ENCODE data around the gene HBS1L. TPM values are rescaled to one million over a fixed set of nuclear protein-coding genes. Genes with fewer than 3 reads are reported as not detected.

Gene HBS1L
- polyA plus RNA-seq, 1 donor (not counting 4 experiments of a cell fraction or from before 2014, with no cell fraction given), result 61.6 TPM

DNA sequence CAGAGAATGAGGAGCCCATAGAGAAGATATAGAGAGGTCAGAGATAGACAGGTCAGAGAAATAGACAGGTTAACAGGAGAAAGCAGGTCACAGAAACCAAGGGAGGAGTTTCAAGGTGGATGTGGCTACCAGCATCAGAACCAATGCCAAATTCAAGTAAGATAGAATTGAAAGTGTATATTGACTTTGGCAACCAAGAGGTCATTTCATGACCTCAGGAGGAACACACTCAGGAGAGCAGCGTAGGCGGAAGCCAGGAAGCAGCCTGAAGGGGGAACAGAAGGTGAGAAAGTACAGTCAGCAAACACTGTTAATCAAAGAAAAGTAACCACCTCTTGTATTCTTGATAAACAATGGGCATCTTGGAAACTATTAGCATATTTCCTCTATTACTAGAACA is 70.8 kb downstream of the HBS1L start:
- DNase-seq (ENCODE audit: low read depth, low spot score) (no peak), FAIRE-seq (peak; percentile 69)
- Histone ChIP-seq H3K9me1 (ENCODE audit: control insufficient read depth, extremely low read depth, insufficient read depth, low read length) (no peaks in the 10 kb centered on the region), H3K9ac (ENCODE audit: control insufficient read depth, extremely low read depth, insufficient read depth, low read length) (no peak overlapping the region), H3K36me3 (ENCODE audit: control insufficient read depth in 2 of 2, extremely low read depth in 1 of 2, insufficient read depth in 2 of 2, low read length in 2 of 2) (peaks cover 3 to 16% of the 10 kb centered on the region in 2 experiments), H3K4me2 (ENCODE audit: control insufficient read depth, extremely low read depth, insufficient read depth, low read depth, low read length) (no peak overlapping the region), H3K27me3 (ENCODE audit: control insufficient read depth, extremely low read depth, insufficient read depth, low read length) (no peaks in the 10 kb centered on the region), H3K4me1 (ENCODE audit: control insufficient read depth, extremely low read depth, insufficient read depth, low read length) (peaks cover 14% of the 10 kb centered on the region), H4K20me1 (ENCODE audit: control insufficient read depth, extremely low read depth, insufficient read depth, low read length) (no peaks in the 10 kb centered on the region), H3K9me3 (ENCODE audit: control insufficient read depth, low read depth, low read length) (no peaks in the 10 kb centered on the region), H2AFZ (ENCODE audit: control insufficient read depth, low read length) (no peak overlapping the region), H3K4me3 (ENCODE audit: control insufficient read depth in 2 of 3, extremely low read depth in 1 of 3, insufficient read depth in 2 of 3, low read depth in 1 of 3, low read length in 3 of 3) (no peak overlapping the region), H3K27ac (ENCODE audit: control insufficient read depth, insufficient read depth, low read length) (no peak overlapping the region), H3K79me2 (ENCODE audit: control insufficient read depth, insufficient read depth, low read length) (no peaks in the 10 kb centered on the region)
- TF ChIP-seq EZH2 (IDR thresholded peaks at IDR 0.05; ENCODE audit: low read length), result no peak
- TF ChIP-seq, protein P1, sequence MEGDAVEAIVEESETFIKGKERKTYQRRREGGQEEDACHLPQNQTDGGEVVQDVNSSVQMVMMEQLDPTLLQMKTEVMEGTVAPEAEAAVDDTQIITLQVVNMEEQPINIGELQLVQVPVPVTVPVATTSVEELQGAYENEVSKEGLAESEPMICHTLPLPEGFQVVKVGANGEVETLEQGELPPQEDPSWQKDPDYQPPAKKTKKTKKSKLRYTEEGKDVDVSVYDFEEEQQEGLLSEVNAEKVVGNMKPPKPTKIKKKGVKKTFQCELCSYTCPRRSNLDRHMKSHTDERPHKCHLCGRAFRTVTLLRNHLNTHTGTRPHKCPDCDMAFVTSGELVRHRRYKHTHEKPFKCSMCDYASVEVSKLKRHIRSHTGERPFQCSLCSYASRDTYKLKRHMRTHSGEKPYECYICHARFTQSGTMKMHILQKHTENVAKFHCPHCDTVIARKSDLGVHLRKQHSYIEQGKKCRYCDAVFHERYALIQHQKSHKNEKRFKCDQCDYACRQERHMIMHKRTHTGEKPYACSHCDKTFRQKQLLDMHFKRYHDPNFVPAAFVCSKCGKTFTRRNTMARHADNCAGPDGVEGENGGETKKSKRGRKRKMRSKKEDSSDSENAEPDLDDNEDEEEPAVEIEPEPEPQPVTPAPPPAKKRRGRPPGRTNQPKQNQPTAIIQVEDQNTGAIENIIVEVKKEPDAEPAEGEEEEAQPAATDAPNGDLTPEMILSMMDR (optimal IDR thresholded peaks at IDR 0.05 in 1 of 3, IDR thresholded peaks at IDR 0.05 in 1 of 3, conservative IDR thresholded peaks at IDR 0.05 in 1 of 3; ENCODE audit: extremely low read depth in 1 of 3, insufficient read depth in 2 of 3, low read length in 3 of 3), result no peak
- dilution Hi-C loops (cut with MboI; ENCODE audit: extremely low pct_ligation_motif_present, low sequenced_read_pairs), result no loop called here

- H3K36me3 ChIP-seq (ENCODE audit: control insufficient read depth in 2 of 2, extremely low read depth in 1 of 2, insufficient read depth in 2 of 2, low read length in 2 of 2), result peaks cover 3 to 16% of the 10 kb centered on the region in 2 experiments
- TF ChIP-seq EZH2 (IDR thresholded peaks at IDR 0.05; ENCODE audit: low read length), result no peak
- TF ChIP-seq, protein P1 (optimal IDR thresholded peaks at IDR 0.05 in 1 of 3, IDR thresholded peaks at IDR 0.05 in 1 of 3, conservative IDR thresholded peaks at IDR 0.05 in 1 of 3; ENCODE audit: extremely low read depth in 1 of 3, insufficient read depth in 2 of 3, low read length in 3 of 3), result no peak
- dilution Hi-C loops (cut with MboI; ENCODE audit: extremely low pct_ligation_motif_present, low sequenced_read_pairs), result no loop called here
These were observed 72.5 kb downstream of the HBS1L start for GRCh38 chr6:134982161-134982560.

More at GRCh38 chr6:134982161-134982560, 72.5 kb downstream of the HBS1L start:
- no peak for FAIRE-seq
- H3K4me2 ChIP-seq (ENCODE audit: control insufficient read depth, extremely low read depth, insufficient read depth, low read depth, low read length), result no peak overlapping the region
- H3K9ac ChIP-seq (ENCODE audit: control insufficient read depth, extremely low read depth, insufficient read depth, low read length), result no peak overlapping the region
- H4K20me1 ChIP-seq (ENCODE audit: control insufficient read depth, extremely low read depth, insufficient read depth, low read length), result no peaks in the 10 kb centered on the region
- H3K27ac ChIP-seq (ENCODE audit: control insufficient read depth, insufficient read depth, low read length), result no peak overlapping the region
- H2AFZ ChIP-seq (ENCODE audit: control insufficient read depth, low read length), result no peak overlapping the region
- H3K4me3 ChIP-seq (ENCODE audit: control insufficient read depth in 2 of 3, extremely low read depth in 1 of 3, insufficient read depth in 2 of 3, low read depth in 1 of 3, low read length in 3 of 3), result no peak overlapping the region
- H3K9me1 ChIP-seq (ENCODE audit: control insufficient read depth, extremely low read depth, insufficient read depth, low read length), result no peaks in the 10 kb centered on the region
- H3K79me2 ChIP-seq (ENCODE audit: control insufficient read depth, insufficient read depth, low read length), result no peaks in the 10 kb centered on the region
- no peaks in the 10 kb centered on the region for H3K27me3 ChIP-seq (ENCODE audit: control insufficient read depth, extremely low read depth, insufficient read depth, low read length)
- no peaks in the 10 kb centered on the region for H3K9me3 ChIP-seq (ENCODE audit: control insufficient read depth, low read depth, low read length)
- H3K4me1 ChIP-seq (ENCODE audit: control insufficient read depth, extremely low read depth, insufficient read depth, low read length), result peaks cover 14% of the 10 kb centered on the region
- no peak for DNase-seq (ENCODE audit: low read depth, low spot score)

Data from keratinocyte (primary cell).